Testis (tissue), 3 donors: ENCODE measurements around the gene ZIC1. TPM values are rescaled to one million over a fixed set of nuclear protein-coding genes. Genes with fewer than 3 reads are reported as not detected.

Experiments used
- DNase-seq: peaks from one replicate; pipeline ENCODE4 v3.0.0-alpha.2; 2019
- H3K27ac ChIP-seq, 2 donors: fragments of 200-600 bp; sonication (generic); one replicate each; pipeline ENCODE4 v1.5.1; 2019
- H3K27me3 ChIP-seq: fragments of 200-600 bp; sonication (generic); one replicate; pipeline ENCODE4 v1.5.1; 2019
- H3K36me3 ChIP-seq: fragments of 200-600 bp; sonication (generic); one replicate; pipeline ENCODE4 v1.5.1; 2017; ENCODE audit warnings: low read depth; ENCODE audit errors: missing control alignments
- H3K4me1 ChIP-seq: fragments of 200-600 bp; sonication (generic); one replicate; pipeline ENCODE4 v1.5.1; 2019
- H3K4me3 ChIP-seq, 2 donors: fragments of 200-600 bp; sonication (generic); one replicate each; pipeline ENCODE4 v1.5.1; 2017 to 2019
- H3K9me3 ChIP-seq: fragments of 200-600 bp; sonication (generic); one replicate; pipeline ENCODE4 v1.5.1; 2017
- POLR2A ChIP-seq: fragments of 450-650 bp; IDR thresholded peaks from one replicate; pipeline ENCODE4 v1.6.1; 2017; ENCODE audit warnings: antibody characterized with exemption, mild to moderate bottlenecking, moderate library complexity
- WGBS, 2 donors: methylation state at CpG; one replicate each; pipeline ENCODE4 v1.1.5; 2018; 5-methylcytosine and 5-hydroxymethylcytosine counted together
- intact Hi-C: fragments of 100-400 bp; cut with DNase I; formaldehyde crosslinking; loops from one replicate; pipeline ENCODE4 v1.15.1; 2023; ENCODE audit warnings: low total_unique reads
- polyA plus RNA-seq: library from polyadenylated mRNA; stranded (reverse); fragments of 350-450 nt; fragmentation: Illumina TruSeq; extraction: RNeasy Lipid Tissue Mini Kit (QIAGEN cat#74804); gene quantifications from one replicate; pipeline ENCODE4 v1.2.3, GENCODE V29; 2014; ENCODE audit warnings: low read depth, low replicate concordance; ENCODE audit not compliant: insufficient read depth
- total RNA-seq, 2 donors: library from RNA; depleted of rRNA; stranded (reverse); fragments of >200 nt; gene quantifications; one replicate each; pipeline ENCODE4 v1.2.3, GENCODE V29; 2016
- TF ChIP-seq, protein P1 (sequence below), 3 experiments: fragments of 450-650 bp in 2 of 3; fragments of 200-600 bp in 1 of 3; sonication (generic) in 1 of 3; IDR thresholded peaks; one replicate each; pipeline ENCODE4 v1.5.1; 2016 to 2019; ENCODE audit warnings: antibody characterized with exemption in 3 of 3, mild to moderate bottlenecking in 2 of 3, moderate library complexity in 1 of 3

ZIC1 gene
- total and polyA plus RNA-seq, 3 donors from 2014 or later: 1.4 to 3.5 (median 3.3) TPM

DNA sequence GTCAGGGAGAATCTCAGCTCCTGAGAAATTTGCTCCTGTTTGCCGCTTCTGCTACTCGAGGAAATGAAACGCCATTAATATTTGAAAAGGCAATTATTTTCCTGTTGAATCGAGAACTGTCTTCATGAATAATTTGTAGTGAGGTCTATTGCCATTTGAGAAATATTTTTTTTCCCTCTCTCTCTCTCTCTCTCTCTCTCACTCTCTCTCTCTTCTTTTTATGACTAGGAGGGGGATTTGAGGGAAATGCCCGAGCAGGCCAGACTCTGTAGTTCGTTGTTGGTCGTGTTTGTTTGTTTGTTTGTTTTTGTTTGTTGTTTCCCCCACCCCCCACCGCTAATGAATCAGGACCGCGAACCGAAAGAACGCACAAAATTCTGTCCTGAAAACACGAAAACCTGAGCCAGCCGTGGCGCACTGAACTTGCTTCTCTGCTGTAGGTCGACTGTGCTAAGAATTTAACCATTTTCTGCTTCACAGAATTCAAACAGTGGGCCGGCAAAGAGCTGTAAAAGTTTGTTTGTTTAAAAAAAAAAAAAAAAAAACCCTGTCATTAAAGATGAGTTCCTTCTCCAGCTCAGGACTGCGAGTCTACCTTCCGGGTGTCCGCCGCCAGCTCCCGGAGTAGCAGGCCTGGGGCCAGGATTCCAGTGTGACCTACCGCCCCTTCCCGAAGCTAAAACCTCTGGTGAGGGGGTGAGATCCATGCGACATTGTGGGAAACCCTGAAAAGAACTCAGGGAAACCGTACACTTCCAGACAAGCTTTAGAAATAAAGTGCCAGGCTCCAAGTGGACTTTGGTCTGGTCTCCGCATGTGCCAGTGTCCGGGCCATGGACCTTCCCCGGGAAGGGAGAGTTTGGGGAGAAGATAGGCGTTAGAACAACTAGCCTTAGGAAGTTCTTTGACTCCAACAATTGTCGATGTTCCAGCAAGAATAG, 15.0 kb upstream of the ZIC1 start:
- Histone ChIP-seq H3K4me3 (peak overlapping the region; percentile 47 to 55), H3K27me3 (no peaks in the 10 kb centered on the region), H3K36me3 (no peaks in the 10 kb centered on the region), H3K9me3 (no peaks in the 10 kb centered on the region), H3K4me1 (peaks cover 4% of the 10 kb centered on the region), H3K27ac (no peak overlapping the region)
- TF ChIP-seq, protein P1, sequence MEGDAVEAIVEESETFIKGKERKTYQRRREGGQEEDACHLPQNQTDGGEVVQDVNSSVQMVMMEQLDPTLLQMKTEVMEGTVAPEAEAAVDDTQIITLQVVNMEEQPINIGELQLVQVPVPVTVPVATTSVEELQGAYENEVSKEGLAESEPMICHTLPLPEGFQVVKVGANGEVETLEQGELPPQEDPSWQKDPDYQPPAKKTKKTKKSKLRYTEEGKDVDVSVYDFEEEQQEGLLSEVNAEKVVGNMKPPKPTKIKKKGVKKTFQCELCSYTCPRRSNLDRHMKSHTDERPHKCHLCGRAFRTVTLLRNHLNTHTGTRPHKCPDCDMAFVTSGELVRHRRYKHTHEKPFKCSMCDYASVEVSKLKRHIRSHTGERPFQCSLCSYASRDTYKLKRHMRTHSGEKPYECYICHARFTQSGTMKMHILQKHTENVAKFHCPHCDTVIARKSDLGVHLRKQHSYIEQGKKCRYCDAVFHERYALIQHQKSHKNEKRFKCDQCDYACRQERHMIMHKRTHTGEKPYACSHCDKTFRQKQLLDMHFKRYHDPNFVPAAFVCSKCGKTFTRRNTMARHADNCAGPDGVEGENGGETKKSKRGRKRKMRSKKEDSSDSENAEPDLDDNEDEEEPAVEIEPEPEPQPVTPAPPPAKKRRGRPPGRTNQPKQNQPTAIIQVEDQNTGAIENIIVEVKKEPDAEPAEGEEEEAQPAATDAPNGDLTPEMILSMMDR (IDR thresholded peaks at IDR 0.05): no peak
- no peak for TF ChIP-seq POLR2A
- intact Hi-C loops: no loop called here
- DNase-seq: no peak
- WGBS, 2 donors: 6 to 11% methylated on average over 31 of the region's 31 CpGs

DNA sequence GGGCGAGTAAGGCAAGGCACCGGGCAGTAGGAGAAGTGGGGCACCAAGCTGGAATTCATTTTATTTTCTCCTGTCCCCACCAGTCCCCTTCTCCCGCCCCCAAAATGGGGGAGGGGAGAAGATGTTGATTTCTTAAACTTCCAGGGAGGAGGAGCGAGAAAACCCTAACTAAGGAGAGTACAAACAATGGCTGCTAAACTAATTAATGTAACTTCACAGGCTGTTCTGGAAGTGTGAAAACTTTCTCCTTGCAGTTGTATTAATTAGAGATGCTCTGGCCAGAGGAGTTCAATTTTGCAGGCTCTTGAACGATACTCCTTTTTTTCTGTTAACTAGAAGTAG, 14.3 kb upstream of the ZIC1 start:
- Histone ChIP-seq H3K4me1 (peaks cover 4% of the 10 kb centered on the region), H3K36me3 (no peaks in the 10 kb centered on the region), H3K27ac (no peak overlapping the region), H3K27me3 (no peaks in the 10 kb centered on the region), H3K4me3 (no peak overlapping the region), H3K9me3 (no peaks in the 10 kb centered on the region)
- no peak for DNase-seq
- WGBS, 2 donors: 8 to 17% methylated on average over 5 of the region's 5 CpGs
- intact Hi-C loops: no loop called here
- TF ChIP-seq, protein P1 (IDR thresholded peaks at IDR 0.05): no peak
- no peak for TF ChIP-seq POLR2A

DNA sequence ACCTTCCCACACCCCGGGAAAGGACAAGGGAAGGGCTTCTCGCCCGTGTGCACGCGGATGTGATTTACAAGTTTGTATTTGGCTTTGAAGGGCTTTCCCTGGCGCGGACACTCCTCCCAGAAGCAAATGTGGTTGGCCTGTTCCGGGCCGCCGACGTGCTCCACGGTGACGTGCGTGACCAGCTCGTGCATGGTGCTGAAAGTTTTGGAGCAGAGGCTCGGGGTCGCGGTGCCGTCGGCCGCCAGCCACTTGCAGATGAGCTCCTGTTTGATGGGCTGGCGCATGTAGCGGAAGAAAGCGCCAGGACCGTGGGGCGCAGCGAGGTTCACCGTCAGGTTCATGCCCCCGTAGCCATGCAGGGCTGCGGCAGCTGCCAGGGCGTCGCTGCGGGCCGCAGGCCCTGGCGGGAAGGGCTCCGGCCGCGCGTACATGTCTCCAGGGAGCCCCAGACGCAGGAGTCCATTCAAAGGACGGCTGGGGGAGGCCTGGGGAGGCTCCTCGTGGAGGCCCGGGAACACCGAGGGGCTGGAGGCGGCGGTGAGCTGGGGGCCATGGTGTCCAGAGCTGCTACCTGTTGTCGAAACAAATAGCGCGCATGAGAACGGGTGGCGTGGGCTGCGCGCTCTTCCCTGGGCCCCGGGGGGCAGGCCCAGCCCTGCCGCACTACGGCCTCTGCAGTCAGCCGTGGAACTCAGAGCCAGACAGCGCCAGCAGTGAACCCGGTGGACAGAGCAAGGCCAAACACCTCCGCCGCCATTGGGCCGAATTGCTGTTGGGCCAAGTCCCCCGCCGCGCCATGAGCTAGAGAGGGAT, 13.1 kb upstream of the ZIC1 start:
- no peak overlapping the region for H3K27ac ChIP-seq
- H3K4me3 ChIP-seq: no peak overlapping the region
- DNase-seq: no peak
- WGBS, 2 donors: 0 to 4% methylated on average over 2 to 49 of the region's 65 CpGs
- H3K4me1 ChIP-seq: peaks cover 4% of the 10 kb centered on the region
- no peaks in the 10 kb centered on the region for H3K9me3 ChIP-seq
- intact Hi-C loops: no loop called here
- no peaks in the 10 kb centered on the region for H3K36me3 ChIP-seq
- H3K27me3 ChIP-seq: no peaks in the 10 kb centered on the region
- no peak for TF ChIP-seq POLR2A
- TF ChIP-seq, protein P1 (IDR thresholded peaks at IDR 0.05): no peak

DNA sequence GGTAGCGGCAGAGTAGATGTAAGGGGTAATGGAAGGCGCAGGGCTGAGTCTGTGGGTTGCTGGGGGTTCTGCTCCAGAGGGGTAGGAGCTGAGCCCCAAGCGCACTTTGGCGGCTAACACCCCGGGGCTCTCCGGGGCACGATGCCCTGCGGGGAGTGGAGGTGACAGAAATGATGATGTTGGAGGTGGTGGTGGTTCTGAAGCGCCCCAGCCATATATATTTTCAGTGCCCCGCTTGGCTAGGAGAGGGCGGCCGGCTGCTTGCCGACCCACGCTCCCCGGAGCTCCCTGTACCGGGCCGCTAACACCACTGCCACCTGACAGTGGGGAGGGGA, 12.5 kb upstream of the ZIC1 start:
- Histone ChIP-seq H3K27me3 (no peaks in the 10 kb centered on the region), H3K4me3 (no peak overlapping the region), H3K9me3 (no peaks in the 10 kb centered on the region), H3K27ac (no peak overlapping the region), H3K4me1 (peaks cover 4% of the 10 kb centered on the region), H3K36me3 (no peaks in the 10 kb centered on the region)
- no peak for DNase-seq
- intact Hi-C loops: no loop called here
- 1 to 4% methylated on average over 16 to 17 of the region's 17 CpGs for WGBS, 2 donors
- no peak for TF ChIP-seq POLR2A
- TF ChIP-seq, protein P1 (IDR thresholded peaks at IDR 0.05): no peak
